HepG2 (cell line): ENCODE results near the gene CST4. TPM values are rescaled to one million over a fixed set of nuclear protein-coding genes. Genes with fewer than 3 reads are reported as not detected.

Experiments
- CEBPZ ChIP-seq: IDR thresholded peaks from 2 replicates; pipeline ENCODE4 v1.6.1; 2012; ENCODE audit warnings: low read length, improper control_type of control experiment
- EZH2 ChIP-seq: conservative IDR thresholded peaks from 2 replicates; pipeline ENCODE4 v1.6.1; 2012; ENCODE audit warnings: mild to moderate bottlenecking, low read depth, low read length, moderate library complexity
- GABPA ChIP-seq, 2 experiments: IDR thresholded peaks; 2 replicates each; pipeline ENCODE4 v1.6.1; 2011 to 2016; ENCODE audit warnings: low read depth in 2 of 2, low read length in 1 of 2, missing biosample characterization in 1 of 2, missing genetic modification characterization in 1 of 2
- MTERF4 ChIP-seq: sonication (generic); formaldehyde crosslinking; IDR thresholded peaks from 2 replicates; pipeline ENCODE4 v1.8.0; 2023; ENCODE audit warnings: mild to moderate bottlenecking, missing genetic modification reagents
- PITX1 ChIP-seq: sonication (generic); formaldehyde crosslinking; IDR thresholded peaks from 2 replicates; pipeline ENCODE4 v1.5.1; 2020; ENCODE audit warnings: mild to moderate bottlenecking, missing genetic modification reagents
- RELA ChIP-seq: sonication (generic); formaldehyde crosslinking; IDR thresholded peaks from 2 replicates; pipeline ENCODE4 v1.4.0; 2020; ENCODE audit warnings: missing genetic modification reagents
- RERE ChIP-seq: IDR thresholded peaks from 2 replicates; pipeline ENCODE4 v1.6.1; 2016; ENCODE audit warnings: low read depth, missing genetic modification reagents, missing compliant biosample characterization
- SPEN ChIP-seq: sonication (generic); formaldehyde crosslinking; IDR thresholded peaks from 2 replicates; pipeline ENCODE4 v1.5.1; 2020; ENCODE audit warnings: low read depth, mild to moderate bottlenecking, missing genetic modification reagents
- ZFYVE20 ChIP-seq: sonication (generic); formaldehyde crosslinking; IDR thresholded peaks from 2 replicates; pipeline ENCODE4 v1.8.0; 2023; ENCODE audit warnings: low read depth, mild to moderate bottlenecking, moderate library complexity, missing genetic modification reagents, borderline replicate concordance
- ZMAT5 ChIP-seq: sonication (generic); formaldehyde crosslinking; IDR thresholded peaks from 2 replicates; pipeline ENCODE4 v1.5.0; 2020; ENCODE audit warnings: mild to moderate bottlenecking, low read depth, missing genetic modification reagents, borderline replicate concordance
- ZNF275 ChIP-seq: sonication (generic); formaldehyde crosslinking; IDR thresholded peaks from 2 replicates; pipeline ENCODE4 v1.8.0; 2022; ENCODE audit warnings: missing genetic modification reagents, mild to moderate bottlenecking, inconsistent platforms, borderline replicate concordance
- ZNF44 ChIP-seq: sonication (generic); formaldehyde crosslinking; IDR thresholded peaks from 2 replicates; pipeline ENCODE4 v1.5.1; 2020; ENCODE audit warnings: mild to moderate bottlenecking, missing genetic modification reagents
- ZNF572 ChIP-seq: sonication (generic); formaldehyde crosslinking; IDR thresholded peaks from 2 replicates; pipeline ENCODE4 v1.5.1; 2020; ENCODE audit warnings: mild to moderate bottlenecking, missing genetic modification reagents
- ZNF580 ChIP-seq: IDR thresholded peaks from 2 replicates; pipeline ENCODE4 v1.6.1; 2016; ENCODE audit warnings: low read depth, borderline replicate concordance
- ZNF709 ChIP-seq: sonication (generic); formaldehyde crosslinking; IDR thresholded peaks from 2 replicates; pipeline ENCODE4 v1.5.0; 2020; ENCODE audit warnings: mild to moderate bottlenecking, missing genetic modification reagents
- polyA plus RNA-seq, 8 experiments: library from polyadenylated mRNA; depleted of rRNA in 3 of 8; stranded (reverse) in 7 of 8; unstranded in 1 of 8; fragments of >200 nt; fragmentation: Illumina TruSeq in 4 of 8; extraction: Trizol in 4 of 8; gene quantifications; 2 replicates each; pipeline versions ENCODE4 v1.2.1 to v1.2.3, GENCODE V29; 2011 to 2016; ENCODE audit warnings: low read depth in 4 of 8, missing spikeins in 1 of 8, mixed read lengths in 1 of 8; ENCODE audit not compliant: insufficient read depth in 1 of 8
- total RNA-seq, 5 experiments: library from RNA; depleted of rRNA; stranded (reverse); fragments of >200 nt; fragmentation: Illumina TruSeq; extraction: Trizol; gene quantifications; 2 replicates each; pipeline ENCODE4 v1.2.3, GENCODE V29; 2016; ENCODE audit warnings: low read depth in 1 of 5

The CST4 gene
- total and polyA plus RNA-seq, 2 of the 13 experiments (the other 11 are each of a cell fraction or from before 2014, with no cell fraction given) = not detected

GRCh38 chr20:23636182-23636907, 52.5 kb downstream of the CST4 start (continued):
- TF ChIP-seq ZFYVE20 (CRISPR knock-in tag) (no peak), EZH2 (no peak), SPEN (CRISPR knock-in tag) (peak; percentile 32; the same call in 1 of the 2 replicates), ZMAT5 (CRISPR knock-in tag) (no peak), PITX1 (CRISPR knock-in tag) (peak; percentile 48; the same call in 1 of the 2 replicates), RELA (CRISPR knock-in tag) (no peak), ZNF580 (CRISPR knock-in tag) (no peak), MTERF4 (CRISPR knock-in tag) (peak; percentile 63; the same call in 1 of the 2 replicates), ZNF44 (0 out of 2 replicates have a peak, but pooled peaks have one; percentile 61), GABPA (IDR thresholded peaks at IDR 0.05; ENCODE audit: low read depth, low read length) (no peak), GABPA (CRISPR knock-in tag; IDR thresholded peaks at IDR 0.05; ENCODE audit: low read depth) (no peak), RERE (no peak), ZNF572 (peak; percentile 65; the same call in 1 of the 2 replicates), CEBPZ (no peak), ZNF275 (no peak), ZNF709 (CRISPR knock-in tag) (0 out of 2 replicates have a peak, but pooled peaks have one; percentile 63)
